Immature natural killer cell (primary cell): Measurements from ENCODE around the gene RALGDS. TPM values are rescaled to one million over a fixed set of nuclear protein-coding genes. Genes with fewer than 3 reads are reported as not detected.

Experiments used
- DNase-seq, 3 donors: peaks; one replicate each; pipeline ENCODE4 v3.0.0; 2022; ENCODE audit warnings: mixed read lengths in 1 of 3
- H3K27ac Mint-ChIP-seq, 6 donors: one replicate each; pipeline ENCODE4 v1.8.0; 2020; ENCODE audit warnings: mixed read lengths in 6 of 6, mild to moderate bottlenecking in 5 of 6, inconsistent platforms in 4 of 6, moderate library complexity in 3 of 6
- H3K27me3 Mint-ChIP-seq, 3 donors: one replicate each; pipeline ENCODE4 v1.8.0; 2020 to 2021; ENCODE audit warnings: low read depth in 3 of 3, mild to moderate bottlenecking in 3 of 3, mixed read lengths in 3 of 3, moderate library complexity in 3 of 3, inconsistent platforms in 1 of 3
- H3K36me3 Mint-ChIP-seq, 3 donors: one replicate each; pipeline ENCODE4 v1.8.0; 2020; ENCODE audit warnings: mixed read lengths in 3 of 3, inconsistent platforms in 2 of 3, mild to moderate bottlenecking in 2 of 3
- H3K4me1 Mint-ChIP-seq, 2 donors: one replicate each; pipeline ENCODE4 v1.8.0; 2020; ENCODE audit warnings: inconsistent platforms in 2 of 2, mild to moderate bottlenecking in 2 of 2, mixed read lengths in 2 of 2, moderate library complexity in 1 of 2
- H3K4me3 Mint-ChIP-seq, 5 donors: one replicate each; pipeline ENCODE4 v1.8.0; 2020; ENCODE audit warnings: mild to moderate bottlenecking in 5 of 5, mixed read lengths in 5 of 5, inconsistent platforms in 3 of 5, moderate library complexity in 3 of 5
- H3K9me3 Mint-ChIP-seq, 6 donors: one replicate each; pipeline ENCODE4 v1.8.0; 2020; ENCODE audit warnings: mild to moderate bottlenecking in 6 of 6, mixed read lengths in 6 of 6, inconsistent platforms in 4 of 6, moderate library complexity in 3 of 6
- polyA plus RNA-seq, 3 donors: library from polyadenylated mRNA; unstranded; fragments of 300-500 nt; fragmentation: Illumina TruSeq; gene quantifications; one replicate each; pipeline ENCODE4 v1.2.3, GENCODE V29; 2021

Gene RALGDS
- polyA plus RNA-seq, 3 donors from 2014 or later = 31.2 to 68.8 (median 31.6) TPM

DNA sequence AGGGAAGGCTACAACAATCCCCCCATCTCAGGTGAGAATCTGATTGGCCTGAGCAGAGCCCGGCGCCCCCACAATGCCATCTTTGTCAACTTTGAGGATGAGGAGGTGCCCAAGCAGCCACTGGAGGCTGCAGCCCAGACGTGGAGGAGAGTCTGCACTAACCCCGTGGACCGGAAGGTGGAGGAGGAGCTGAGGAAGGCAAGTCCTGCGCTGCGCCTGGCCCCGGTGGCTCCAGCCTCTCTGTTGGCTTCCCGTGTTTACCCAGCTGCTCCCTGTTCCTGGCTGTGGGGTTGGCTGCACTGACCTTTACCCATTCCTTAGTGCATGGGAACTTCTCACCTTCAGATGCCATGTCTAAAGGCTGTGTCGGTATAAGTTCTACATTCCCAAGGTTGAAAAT, 70.3 kb downstream of the RALGDS start:
- Mint-ChIP-seq H3K4me3 (no peak overlapping the region), H3K27me3 (peaks cover 0 to 4% (median 2%) of the 10 kb centered on the region in 3 donors), H3K4me1 (no peaks in the 10 kb centered on the region), H3K36me3 (peaks cover 4 to 34% (median 11%) of the 10 kb centered on the region in 3 donors), H3K9me3 (no peaks in the 10 kb centered on the region), H3K27ac (no peak overlapping the region)
- DNase-seq = no peak

DNA sequence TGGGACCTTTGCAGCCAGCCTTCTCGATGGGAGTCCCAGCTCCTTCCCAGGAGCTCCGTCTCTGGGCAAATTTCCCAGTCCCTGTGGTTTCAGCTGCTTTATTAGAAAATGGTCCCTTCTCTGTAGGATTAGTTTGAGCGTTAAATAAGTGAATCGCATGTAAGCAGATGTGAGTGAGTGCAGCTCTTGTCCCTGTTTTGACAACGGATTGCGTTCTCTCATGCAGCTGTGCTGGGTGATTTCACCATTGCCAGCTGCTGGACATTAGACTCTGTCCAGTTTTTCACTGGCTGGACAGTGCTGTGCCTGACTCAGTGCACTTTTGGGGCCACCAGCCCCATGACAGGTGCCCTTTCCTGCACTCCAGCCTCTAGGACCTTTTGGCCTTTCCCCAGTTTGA, 70.9 kb downstream of the RALGDS start:
- Mint-ChIP-seq H3K27ac (no peak overlapping the region), H3K4me1 (no peaks in the 10 kb centered on the region), H3K9me3 (no peaks in the 10 kb centered on the region), H3K4me3 (no peak overlapping the region), H3K36me3 (peaks cover 4 to 32% (median 11%) of the 10 kb centered on the region in 3 donors), H3K27me3 (peaks cover 0 to 4% (median 2%) of the 10 kb centered on the region in 3 donors)
- no peak for DNase-seq

DNA sequence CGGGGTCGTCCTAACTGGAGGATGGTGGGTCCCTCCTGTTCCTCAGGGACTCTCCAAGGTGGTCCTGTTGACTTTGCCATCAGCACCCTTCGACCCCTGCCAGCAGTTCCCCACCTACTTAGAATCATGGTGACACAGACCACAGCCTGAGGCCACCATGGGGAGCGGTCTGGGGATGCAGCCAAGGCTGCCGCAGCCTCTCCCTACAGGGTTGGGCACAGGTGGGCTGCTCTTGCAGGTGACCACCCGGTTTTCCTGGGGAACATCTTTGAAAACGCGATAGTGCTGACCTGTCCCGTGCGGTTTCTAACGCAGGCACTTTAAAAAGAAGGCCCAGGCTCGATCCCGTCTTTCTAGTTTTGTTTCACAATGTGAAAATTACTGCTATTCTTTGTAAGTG, 72.0 kb downstream of the RALGDS start:
- peaks cover 0 to 4% (median 2%) of the 10 kb centered on the region in 3 donors for H3K27me3 Mint-ChIP-seq
- no peak overlapping the region for H3K4me3 Mint-ChIP-seq
- no peaks in the 10 kb centered on the region for H3K9me3 Mint-ChIP-seq

DNA sequence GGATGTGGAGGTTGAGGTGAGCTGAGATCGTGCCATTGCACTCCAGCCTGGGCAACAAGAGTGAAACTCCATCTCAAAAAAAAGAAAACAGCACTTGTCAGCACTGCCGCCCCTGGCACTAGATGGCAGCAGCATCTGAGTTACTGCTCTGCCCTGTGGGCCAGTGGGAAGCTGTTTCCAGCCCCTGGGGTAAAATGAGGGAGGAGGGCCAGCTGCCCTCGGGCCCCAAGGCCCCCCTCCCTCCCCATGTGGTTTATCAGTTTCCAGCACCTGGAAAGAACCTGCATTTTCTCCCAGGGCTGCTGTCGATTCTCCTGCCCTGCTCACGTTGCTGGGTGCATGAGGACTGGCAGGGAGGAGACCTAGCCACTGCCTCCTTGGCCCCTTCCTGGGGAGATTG, 72.4 kb downstream of the RALGDS start:
- H3K4me3 Mint-ChIP-seq = no peak overlapping the region

More for the DNA sequence above, 72.0 kb downstream of the RALGDS start:
- DNase-seq = no peak
- H3K4me1 Mint-ChIP-seq = no peaks in the 10 kb centered on the region
- H3K36me3 Mint-ChIP-seq = peaks cover 4 to 35% (median 16%) of the 10 kb centered on the region in 3 donors
- no peak overlapping the region for H3K27ac Mint-ChIP-seq

More for the DNA sequence above, 72.4 kb downstream of the RALGDS start:
- peak in 2 of 3 donors; percentile 21 to 40 for DNase-seq
- no peak overlapping the region for H3K27ac Mint-ChIP-seq
- no peaks in the 10 kb centered on the region for H3K9me3 Mint-ChIP-seq
- peaks cover 0 to 3% (median 2%) of the 10 kb centered on the region in 3 donors for H3K27me3 Mint-ChIP-seq
- peaks cover 4 to 30% (median 13%) of the 10 kb centered on the region in 3 donors for H3K36me3 Mint-ChIP-seq
- no peaks in the 10 kb centered on the region for H3K4me1 Mint-ChIP-seq

Other genes with a start within 250 kb of the RALGDS start
- gene AK8, start 243.0 kb downstream of the RALGDS start, polyA plus RNA-seq = 1 to 10 TPM in 2 of 3 donors, not detected in 1; 1.9 to 3.3 TPM
- gene SPACA9, start 242.3 kb downstream of the RALGDS start, polyA plus RNA-seq = 1 to 10 TPM; 1.6 to 6.5 (median 2.4) TPM
- 10 to 100 TPM in 1 of 3 donors, 1 to 10 TPM in 2; 2.5 to 11.8 (median 6.8) TPM for gene TSC1, start 176.6 kb downstream of the RALGDS start, polyA plus RNA-seq
- gene GFI1B, start 142.5 kb downstream of the RALGDS start, polyA plus RNA-seq = 1 to 10 TPM in 2 of 3 donors, not detected in 1; 1.6 to 1.8 TPM
- gene GTF3C5, start 90.2 kb downstream of the RALGDS start, polyA plus RNA-seq = 10 to 100 TPM; 31.0 to 52.7 (median 41.0) TPM
- gene CEL, start 59.3 kb downstream of the RALGDS start, polyA plus RNA-seq = not detected
- not detected for gene GBGT1, start 42.7 kb upstream of the RALGDS start, polyA plus RNA-seq
- not detected for gene OBP2B, start 88.0 kb upstream of the RALGDS start, polyA plus RNA-seq
- under 1 TPM in 1 of 3 donors, not detected in 2; 0.03 TPM for gene ABO, start 154.0 kb upstream of the RALGDS start, polyA plus RNA-seq
- 10 to 100 TPM in 1 of 3 donors, 1 to 10 TPM in 2; 3.0 to 15.5 (median 5.7) TPM for gene SURF6, start 214.9 kb upstream of the RALGDS start, polyA plus RNA-seq
- gene MED22, start 226.9 kb upstream of the RALGDS start, polyA plus RNA-seq = 10 to 100 TPM in 1 of 3 donors, 1 to 10 TPM in 2; 5.2 to 27.4 (median 7.0) TPM
- gene RPL7A, start 227.0 kb upstream of the RALGDS start, polyA plus RNA-seq = 100 to 1,000 TPM; 459 to 791 (median 622) TPM
- 100 to 1,000 TPM; 104 to 153 (median 131) TPM for gene SURF1, start 235.2 kb upstream of the RALGDS start, polyA plus RNA-seq
- 10 to 100 TPM; 30.2 to 36.9 (median 34.5) TPM for gene SURF2, start 235.3 kb upstream of the RALGDS start, polyA plus RNA-seq